ENCODE measurements around the gene KMT5C. TPM values are rescaled to one million over a fixed set of nuclear protein-coding genes. Genes with fewer than 3 reads are reported as not detected.

The KMT5C gene
- total and polyA plus RNA-seq, 11 donors, result 3.3 to 10.8 (median 6.2) TPM

DNA sequence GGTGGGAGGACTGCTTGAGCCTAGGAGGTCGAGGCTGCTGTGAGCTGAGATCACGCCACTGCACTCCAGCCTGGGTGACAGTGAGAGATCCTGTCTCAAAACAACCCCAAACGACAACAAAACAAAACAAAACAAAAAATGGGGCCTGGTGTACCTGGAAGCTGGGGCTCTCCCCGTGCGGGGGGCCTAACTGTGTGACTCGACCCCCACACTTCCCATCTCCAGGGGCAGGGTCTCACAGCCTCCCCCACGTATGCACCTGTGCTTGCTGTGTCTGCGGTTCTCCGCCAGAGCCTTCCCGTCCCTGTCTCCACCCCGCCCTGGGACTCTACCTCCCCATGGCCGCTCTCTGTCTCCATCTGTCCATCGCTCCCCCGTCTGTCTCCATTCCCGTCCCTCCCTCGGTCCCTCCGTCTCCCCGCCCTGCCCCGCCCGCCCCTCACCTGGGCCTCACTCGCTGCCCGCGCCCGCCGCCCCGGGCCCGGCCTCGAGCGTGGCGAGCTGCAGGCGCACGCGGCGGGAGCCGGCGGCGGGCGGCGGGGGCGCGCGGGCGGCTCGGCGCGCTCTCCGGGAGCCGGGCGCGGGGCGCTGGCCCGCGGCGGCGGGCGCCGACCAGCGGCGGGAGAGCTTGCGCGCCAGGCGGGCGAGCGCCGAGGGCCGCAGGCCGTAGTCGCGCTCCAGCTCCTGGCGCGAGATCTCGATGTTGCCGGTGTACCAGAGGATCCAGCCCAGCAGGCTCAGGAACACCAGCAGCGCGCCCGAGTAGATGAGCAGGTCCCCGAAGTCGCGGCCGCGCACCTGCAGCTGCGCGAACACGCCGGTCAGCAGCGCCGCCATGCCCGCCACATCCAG, 43.8 kb downstream of the KMT5C start:
- DNase-seq, result peak; percentile 39 to 76 (median 53)
- WGBS, 4 donors, result 5 to 13% (median 5%) methylated on average over 23 to 88 of the region's 88 CpGs
- Histone ChIP-seq H3K27me3 (no peaks in the 10 kb centered on the region), H3K36me3 (peaks cover 0 to 19% (median 16%) of the 10 kb centered on the region in 9 donors), H3K9me3 (no peaks in the 10 kb centered on the region), H3K27ac (peak overlapping the region in 10 of 12 donors; percentile 85 to 97 (median 94)), H3K4me3 (peak overlapping the region in 11 of 12 donors; percentile 24 to 87 (median 74)), H3K4me1 (peaks cover 14 to 45% (median 34%) of the 10 kb centered on the region in 12 donors)
- TF ChIP-seq POLR2A (IDR thresholded peaks at IDR 0.05), result no peak
- TF ChIP-seq, protein P1, sequence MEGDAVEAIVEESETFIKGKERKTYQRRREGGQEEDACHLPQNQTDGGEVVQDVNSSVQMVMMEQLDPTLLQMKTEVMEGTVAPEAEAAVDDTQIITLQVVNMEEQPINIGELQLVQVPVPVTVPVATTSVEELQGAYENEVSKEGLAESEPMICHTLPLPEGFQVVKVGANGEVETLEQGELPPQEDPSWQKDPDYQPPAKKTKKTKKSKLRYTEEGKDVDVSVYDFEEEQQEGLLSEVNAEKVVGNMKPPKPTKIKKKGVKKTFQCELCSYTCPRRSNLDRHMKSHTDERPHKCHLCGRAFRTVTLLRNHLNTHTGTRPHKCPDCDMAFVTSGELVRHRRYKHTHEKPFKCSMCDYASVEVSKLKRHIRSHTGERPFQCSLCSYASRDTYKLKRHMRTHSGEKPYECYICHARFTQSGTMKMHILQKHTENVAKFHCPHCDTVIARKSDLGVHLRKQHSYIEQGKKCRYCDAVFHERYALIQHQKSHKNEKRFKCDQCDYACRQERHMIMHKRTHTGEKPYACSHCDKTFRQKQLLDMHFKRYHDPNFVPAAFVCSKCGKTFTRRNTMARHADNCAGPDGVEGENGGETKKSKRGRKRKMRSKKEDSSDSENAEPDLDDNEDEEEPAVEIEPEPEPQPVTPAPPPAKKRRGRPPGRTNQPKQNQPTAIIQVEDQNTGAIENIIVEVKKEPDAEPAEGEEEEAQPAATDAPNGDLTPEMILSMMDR (IDR thresholded peaks at IDR 0.05), result peak in 7 of 12 donors; percentile 17 to 53 (median 35)
- intact Hi-C loops (cut with DNase I), result loop anchor here in 8 of 10 donors (2.0 to 10.0 kb wide), 8 partner anchors 25 to 251 kb away; partner anchors contain the start of genes BRSK1 (in 1 of the 8), HSPBP1 (in 1 of the 8) and KMT5C (in 1 of the 8)
- ATAC-seq, result peak in 1 of 4 donors; percentile 4

DNA sequence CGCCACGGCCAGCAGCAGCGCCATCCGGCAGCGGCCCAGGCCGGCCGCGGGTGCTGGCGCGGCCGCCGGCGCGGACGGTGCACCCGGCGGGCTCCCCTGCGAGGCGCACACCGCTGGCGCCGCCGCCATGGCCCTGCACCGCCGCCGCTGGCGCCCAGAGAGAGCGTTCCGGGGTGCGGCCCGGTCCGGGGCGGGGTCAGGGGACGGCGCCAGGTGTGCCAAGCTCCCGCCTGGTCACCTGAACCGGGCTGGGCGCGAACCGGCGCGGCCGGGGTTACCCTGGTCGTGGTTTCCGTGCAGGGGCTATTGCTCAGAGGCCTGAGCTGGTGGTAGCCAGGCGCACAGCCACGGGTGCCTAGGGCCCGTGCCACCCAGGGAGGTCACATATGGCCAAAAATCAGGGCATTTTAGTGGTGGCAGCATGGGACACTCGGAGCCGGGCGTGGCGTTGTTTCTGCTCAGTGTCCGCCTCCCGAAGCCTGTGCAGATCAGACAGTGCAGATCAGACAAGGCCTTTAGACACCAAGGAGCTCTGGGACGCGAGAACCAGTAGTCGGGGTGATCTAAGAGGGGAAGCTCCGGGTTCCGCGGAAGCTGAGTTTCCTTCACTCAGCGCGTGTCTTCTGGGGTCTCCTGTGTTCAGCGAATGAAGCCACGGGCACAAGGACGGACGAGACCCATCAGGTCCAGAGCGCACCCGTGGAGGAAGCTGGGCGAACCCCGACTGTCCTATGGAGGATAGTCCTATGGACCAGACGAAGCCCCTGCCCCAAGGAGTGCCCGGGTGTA, 44.6 kb downstream of the KMT5C start, which contains the start of gene TMEM238:
TMEM238 (minus strand) TSS at position 162 of the 789 bp plus-strand sequence; CDS start at position 129, 33 bp downstream.
- TF ChIP-seq POLR2A (IDR thresholded peaks at IDR 0.05), result no peak
- TF ChIP-seq, protein P1 (IDR thresholded peaks at IDR 0.05), result no peak
- H3K9me3 ChIP-seq, result no peaks in the 10 kb centered on the region
- DNase-seq (peak in 4 of 5 donors; percentile 29 to 78 (median 49)), ATAC-seq (peak in 1 of 4 donors; percentile 1)
- WGBS, 4 donors, result 19 to 65% (median 26%) methylated on average over 28 to 72 of the region's 72 CpGs
- H3K36me3 ChIP-seq, result peaks cover 0 to 27% (median 24%) of the 10 kb centered on the region in 9 donors
- no peaks in the 10 kb centered on the region for H3K27me3 ChIP-seq
- intact Hi-C loops (cut with DNase I), result loop anchor here in 7 of 10 donors (2.0 to 10.0 kb wide), 7 partner anchors 24 to 250 kb away; partner anchors contain the start of genes BRSK1 (in 1 of the 7), HSPBP1 (in 1 of the 7) and KMT5C (in 1 of the 7)
- H3K4me1 ChIP-seq, result peaks cover 14 to 52% (median 37%) of the 10 kb centered on the region in 12 donors
- H3K4me3 ChIP-seq, result peak within 1 kb of the TSS; percentile 48 to 87 (median 78)
- peak within 1 kb of the TSS; percentile 79 to 97 (median 94) for H3K27ac ChIP-seq

DNA sequence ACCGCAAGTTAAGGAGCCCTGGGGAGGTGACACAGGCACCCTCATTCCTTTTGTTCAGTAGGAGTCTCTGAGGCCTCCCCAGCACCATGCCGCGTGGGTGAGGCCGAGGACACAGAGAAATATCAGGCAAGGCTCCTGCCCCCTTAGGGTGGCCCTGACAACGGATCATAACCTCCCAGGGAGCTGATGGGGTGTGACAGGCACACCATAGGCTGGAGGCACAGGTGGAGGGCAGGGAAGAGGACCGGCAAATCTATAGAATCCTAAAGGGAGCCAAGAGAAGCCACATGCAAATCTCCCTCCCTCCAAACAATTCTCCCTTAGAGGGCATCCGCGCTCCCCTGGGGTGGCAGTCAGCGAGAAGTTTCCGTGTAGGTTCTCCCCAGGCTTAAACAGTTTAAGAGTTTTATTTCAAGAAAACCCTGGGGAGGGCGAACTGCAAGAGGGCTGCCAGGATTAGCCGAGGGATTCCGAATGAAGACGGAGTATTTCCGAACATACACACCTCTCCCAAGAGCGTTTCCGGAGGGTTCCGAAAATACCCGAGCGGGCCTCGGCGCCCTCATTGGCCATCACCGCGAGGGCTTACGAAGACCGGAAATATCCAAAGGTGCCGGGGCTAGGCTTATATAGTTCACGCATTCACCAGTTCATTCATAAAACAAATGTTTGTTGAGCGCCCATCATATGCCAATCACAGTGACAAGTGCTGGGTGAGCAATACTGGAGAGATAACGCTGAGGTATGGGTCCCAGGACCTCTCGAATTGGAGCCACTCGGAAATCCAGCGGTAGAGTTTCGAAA, 45.4 kb downstream of the KMT5C start:
- Histone ChIP-seq H3K27me3 (no peaks in the 10 kb centered on the region), H3K4me3 (peak overlapping the region; percentile 48 to 87 (median 78)), H3K27ac (peak overlapping the region; percentile 79 to 97 (median 94)), H3K9me3 (no peaks in the 10 kb centered on the region), H3K4me1 (peaks cover 14 to 58% (median 41%) of the 10 kb centered on the region in 12 donors), H3K36me3 (peaks cover 0 to 34% (median 31%) of the 10 kb centered on the region in 9 donors)
- ATAC-seq, result peak; percentile 85 to 91 (median 90)
- intact Hi-C loops (cut with DNase I), result loop anchor here in 7 of 10 donors (1.0 to 10.0 kb wide), 10 partner anchors 23 to 250 kb away; partner anchors contain the start of genes KMT5C (in 3 of the 7), BRSK1 (in 1 of the 7), HSPBP1 (in 1 of the 7) and PPP6R1 (in 1 of the 7)
- peak; percentile 95 to 97 (median 97) for DNase-seq
- 2 to 7% (median 6%) methylated on average over 31 to 34 of the region's 34 CpGs for WGBS, 4 donors
- TF ChIP-seq, protein P1 (IDR thresholded peaks at IDR 0.05), result peak in 1 of 12 donors; percentile 11
- TF ChIP-seq POLR2A (IDR thresholded peaks at IDR 0.05), result no peak
